ENCODE measurements around the gene SLC6A15. TPM values are rescaled to one million over a fixed set of nuclear protein-coding genes. Genes with fewer than 3 reads are reported as not detected.

SLC6A15 gene
- total and polyA plus RNA-seq, 2 of the 8 experiments (the other 6 are each of a cell fraction or from before 2014, with no cell fraction given) = 3.1 to 42.0 TPM

GRCh38 chr12:84875241-84875640 lies 37.4 kb downstream of the SLC6A15 start (continued):
- TF ChIP-seq, protein P1, sequence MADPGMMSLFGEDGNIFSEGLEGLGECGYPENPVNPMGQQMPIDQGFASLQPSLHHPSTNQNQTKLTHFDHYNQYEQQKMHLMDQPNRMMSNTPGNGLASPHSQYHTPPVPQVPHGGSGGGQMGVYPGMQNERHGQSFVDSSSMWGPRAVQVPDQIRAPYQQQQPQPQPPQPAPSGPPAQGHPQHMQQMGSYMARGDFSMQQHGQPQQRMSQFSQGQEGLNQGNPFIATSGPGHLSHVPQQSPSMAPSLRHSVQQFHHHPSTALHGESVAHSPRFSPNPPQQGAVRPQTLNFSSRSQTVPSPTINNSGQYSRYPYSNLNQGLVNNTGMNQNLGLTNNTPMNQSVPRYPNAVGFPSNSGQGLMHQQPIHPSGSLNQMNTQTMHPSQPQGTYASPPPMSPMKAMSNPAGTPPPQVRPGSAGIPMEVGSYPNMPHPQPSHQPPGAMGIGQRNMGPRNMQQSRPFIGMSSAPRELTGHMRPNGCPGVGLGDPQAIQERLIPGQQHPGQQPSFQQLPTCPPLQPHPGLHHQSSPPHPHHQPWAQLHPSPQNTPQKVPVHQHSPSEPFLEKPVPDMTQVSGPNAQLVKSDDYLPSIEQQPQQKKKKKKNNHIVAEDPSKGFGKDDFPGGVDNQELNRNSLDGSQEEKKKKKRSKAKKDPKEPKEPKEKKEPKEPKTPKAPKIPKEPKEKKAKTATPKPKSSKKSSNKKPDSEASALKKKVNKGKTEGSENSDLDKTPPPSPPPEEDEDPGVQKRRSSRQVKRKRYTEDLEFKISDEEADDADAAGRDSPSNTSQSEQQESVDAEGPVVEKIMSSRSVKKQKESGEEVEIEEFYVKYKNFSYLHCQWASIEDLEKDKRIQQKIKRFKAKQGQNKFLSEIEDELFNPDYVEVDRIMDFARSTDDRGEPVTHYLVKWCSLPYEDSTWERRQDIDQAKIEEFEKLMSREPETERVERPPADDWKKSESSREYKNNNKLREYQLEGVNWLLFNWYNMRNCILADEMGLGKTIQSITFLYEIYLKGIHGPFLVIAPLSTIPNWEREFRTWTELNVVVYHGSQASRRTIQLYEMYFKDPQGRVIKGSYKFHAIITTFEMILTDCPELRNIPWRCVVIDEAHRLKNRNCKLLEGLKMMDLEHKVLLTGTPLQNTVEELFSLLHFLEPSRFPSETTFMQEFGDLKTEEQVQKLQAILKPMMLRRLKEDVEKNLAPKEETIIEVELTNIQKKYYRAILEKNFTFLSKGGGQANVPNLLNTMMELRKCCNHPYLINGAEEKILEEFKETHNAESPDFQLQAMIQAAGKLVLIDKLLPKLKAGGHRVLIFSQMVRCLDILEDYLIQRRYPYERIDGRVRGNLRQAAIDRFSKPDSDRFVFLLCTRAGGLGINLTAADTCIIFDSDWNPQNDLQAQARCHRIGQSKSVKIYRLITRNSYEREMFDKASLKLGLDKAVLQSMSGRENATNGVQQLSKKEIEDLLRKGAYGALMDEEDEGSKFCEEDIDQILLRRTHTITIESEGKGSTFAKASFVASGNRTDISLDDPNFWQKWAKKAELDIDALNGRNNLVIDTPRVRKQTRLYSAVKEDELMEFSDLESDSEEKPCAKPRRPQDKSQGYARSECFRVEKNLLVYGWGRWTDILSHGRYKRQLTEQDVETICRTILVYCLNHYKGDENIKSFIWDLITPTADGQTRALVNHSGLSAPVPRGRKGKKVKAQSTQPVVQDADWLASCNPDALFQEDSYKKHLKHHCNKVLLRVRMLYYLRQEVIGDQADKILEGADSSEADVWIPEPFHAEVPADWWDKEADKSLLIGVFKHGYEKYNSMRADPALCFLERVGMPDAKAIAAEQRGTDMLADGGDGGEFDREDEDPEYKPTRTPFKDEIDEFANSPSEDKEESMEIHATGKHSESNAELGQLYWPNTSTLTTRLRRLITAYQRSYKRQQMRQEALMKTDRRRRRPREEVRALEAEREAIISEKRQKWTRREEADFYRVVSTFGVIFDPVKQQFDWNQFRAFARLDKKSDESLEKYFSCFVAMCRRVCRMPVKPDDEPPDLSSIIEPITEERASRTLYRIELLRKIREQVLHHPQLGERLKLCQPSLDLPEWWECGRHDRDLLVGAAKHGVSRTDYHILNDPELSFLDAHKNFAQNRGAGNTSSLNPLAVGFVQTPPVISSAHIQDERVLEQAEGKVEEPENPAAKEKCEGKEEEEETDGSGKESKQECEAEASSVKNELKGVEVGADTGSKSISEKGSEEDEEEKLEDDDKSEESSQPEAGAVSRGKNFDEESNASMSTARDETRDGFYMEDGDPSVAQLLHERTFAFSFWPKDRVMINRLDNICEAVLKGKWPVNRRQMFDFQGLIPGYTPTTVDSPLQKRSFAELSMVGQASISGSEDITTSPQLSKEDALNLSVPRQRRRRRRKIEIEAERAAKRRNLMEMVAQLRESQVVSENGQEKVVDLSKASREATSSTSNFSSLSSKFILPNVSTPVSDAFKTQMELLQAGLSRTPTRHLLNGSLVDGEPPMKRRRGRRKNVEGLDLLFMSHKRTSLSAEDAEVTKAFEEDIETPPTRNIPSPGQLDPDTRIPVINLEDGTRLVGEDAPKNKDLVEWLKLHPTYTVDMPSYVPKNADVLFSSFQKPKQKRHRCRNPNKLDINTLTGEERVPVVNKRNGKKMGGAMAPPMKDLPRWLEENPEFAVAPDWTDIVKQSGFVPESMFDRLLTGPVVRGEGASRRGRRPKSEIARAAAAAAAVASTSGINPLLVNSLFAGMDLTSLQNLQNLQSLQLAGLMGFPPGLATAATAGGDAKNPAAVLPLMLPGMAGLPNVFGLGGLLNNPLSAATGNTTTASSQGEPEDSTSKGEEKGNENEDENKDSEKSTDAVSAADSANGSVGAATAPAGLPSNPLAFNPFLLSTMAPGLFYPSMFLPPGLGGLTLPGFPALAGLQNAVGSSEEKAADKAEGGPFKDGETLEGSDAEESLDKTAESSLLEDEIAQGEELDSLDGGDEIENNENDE (IDR thresholded peaks at IDR 0.05; ENCODE audit: insufficient replicate concordance, low read length) = no peak
- TF ChIP-seq JUN (IDR thresholded peaks at IDR 0.05; ENCODE audit: low read depth, low read length) = no peak
- TF ChIP-seq HDAC2 (IDR thresholded peaks at IDR 0.05; ENCODE audit: borderline replicate concordance in 1 of 2, low read depth in 2 of 2, low read length in 2 of 2) = no peak
- no peak for TF ChIP-seq EGR1 (IDR thresholded peaks at IDR 0.05; ENCODE audit: borderline replicate concordance, low read depth, low read length)
- TF ChIP-seq TBP (IDR thresholded peaks at IDR 0.05; ENCODE audit: low read depth, low read length) = no peak
- no peak for TF ChIP-seq NRF1 (IDR thresholded peaks at IDR 0.05; ENCODE audit: low read depth, low read length)
- TF ChIP-seq RBBP5 (IDR thresholded peaks at IDR 0.05; ENCODE audit: borderline replicate concordance, low read depth, low read length) = no peak
- TF ChIP-seq ATF3 (IDR thresholded peaks at IDR 0.05; ENCODE audit: insufficient read depth, low read depth, low read length) = no peak
- TF ChIP-seq TCF12 (IDR thresholded peaks at IDR 0.05; ENCODE audit: low read depth, low read length) = no peak
